HG02870 (cell line): ENCODE data around the gene UBE2C.
"Not testable (repeated sequence)": the region's sequence is repeated elsewhere in the genome, so short reads cannot be mapped to it uniquely, and the experiment has no call there.

Experiments
- ATAC-seq: cut with Tn5 transposase; IDR thresholded peaks from one replicate; pipeline ENCODE4 v1.9.1; 2021; ENCODE audit warnings: mild to moderate bottlenecking, moderate library complexity; ENCODE audit not compliant: unreplicated experiment

The UBE2C gene

DNA sequence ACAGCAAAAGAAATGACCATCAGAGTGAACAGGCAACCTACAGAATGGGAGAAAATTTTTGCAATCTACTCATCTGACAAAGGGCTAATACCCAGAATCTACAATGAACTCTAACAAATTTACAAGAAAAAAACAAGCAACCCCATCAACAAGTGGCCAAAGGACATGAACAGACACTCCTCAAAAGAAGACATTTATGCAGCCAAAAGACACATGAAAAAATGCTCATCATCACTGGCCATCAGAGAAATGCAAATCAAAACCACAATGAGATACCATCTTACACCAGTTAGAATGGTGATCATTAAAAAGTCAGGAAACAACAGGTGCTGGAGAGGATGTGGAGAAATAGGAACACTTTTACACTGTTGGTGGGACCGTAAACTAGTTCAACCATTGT lies 14.9 kb upstream of the UBE2C start:
- not testable (repeated sequence) for ATAC-seq

DNA sequence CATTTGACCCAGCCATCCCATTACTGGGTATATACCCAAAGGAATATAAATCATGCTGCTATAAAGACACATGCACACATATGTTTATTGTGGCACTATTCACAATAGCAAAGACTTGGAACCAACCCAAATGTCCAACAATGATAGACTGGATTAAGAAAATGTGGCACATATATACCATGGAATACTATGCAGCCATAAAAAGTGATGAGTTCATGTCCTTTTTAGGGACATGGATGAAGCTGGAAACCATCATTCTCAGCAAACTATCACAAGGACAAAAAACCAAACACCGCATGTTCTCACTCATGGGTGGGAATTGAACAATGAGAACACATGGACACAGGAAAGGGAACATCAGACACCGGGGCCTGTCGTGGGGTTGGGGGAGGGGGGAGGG lies 14.5 kb upstream of the UBE2C start:
- ATAC-seq: not testable (repeated sequence)

DNA sequence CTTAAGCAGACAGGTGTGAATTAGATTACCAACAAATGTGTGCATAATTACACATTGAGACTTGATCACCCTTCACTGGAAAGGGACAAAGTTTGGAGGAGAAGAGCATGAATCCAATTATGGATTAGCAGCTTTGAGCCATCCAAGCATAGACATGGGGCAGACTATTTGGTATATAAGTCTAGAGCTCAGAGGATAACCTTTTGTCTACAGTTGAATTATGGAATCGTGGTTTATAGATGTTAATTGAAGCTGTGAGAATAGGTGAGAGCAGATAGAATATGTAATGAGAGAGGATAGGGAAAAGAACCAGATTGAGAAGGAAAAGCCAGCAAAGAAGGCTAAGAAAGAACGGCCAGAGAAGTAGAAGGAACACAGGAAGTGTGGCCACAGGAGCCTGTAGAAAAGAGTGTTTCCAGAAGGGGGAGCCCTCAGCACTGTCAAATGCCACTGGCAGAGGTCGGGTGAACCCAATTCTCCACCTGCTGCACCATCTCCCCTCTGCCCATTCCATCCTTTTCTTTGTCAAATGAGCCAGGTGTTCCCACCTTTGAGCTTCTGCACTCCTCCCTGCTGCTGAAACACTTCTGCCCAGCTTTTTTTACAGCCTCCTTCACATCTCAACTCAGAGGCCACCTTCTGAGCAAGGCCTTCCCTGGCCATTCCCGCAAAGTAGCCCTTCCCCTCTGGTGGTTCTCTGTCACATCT lies 13.4 kb upstream of the UBE2C start:
- ATAC-seq: no peak

DNA sequence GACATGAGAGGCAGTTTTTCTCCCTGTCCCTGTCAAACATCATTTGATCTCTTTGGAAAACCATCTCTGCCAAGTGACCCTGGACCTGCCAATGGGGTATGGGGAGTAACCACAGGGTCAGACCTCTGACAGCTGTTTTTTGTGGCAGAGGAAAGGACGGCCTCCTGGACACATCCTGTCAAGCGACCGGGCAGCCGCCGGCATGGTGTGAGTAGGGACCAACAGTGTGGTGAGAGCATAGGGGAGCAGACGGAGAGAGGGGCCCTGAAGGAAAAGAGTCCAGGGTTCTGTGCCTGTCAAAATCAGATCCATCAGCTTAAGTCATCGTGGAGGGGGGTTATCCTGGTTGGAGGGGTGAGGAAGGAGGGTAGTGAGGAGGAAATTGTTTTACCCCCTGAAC lies 10.6 kb upstream of the UBE2C start:
- ATAC-seq: no peak

DNA sequence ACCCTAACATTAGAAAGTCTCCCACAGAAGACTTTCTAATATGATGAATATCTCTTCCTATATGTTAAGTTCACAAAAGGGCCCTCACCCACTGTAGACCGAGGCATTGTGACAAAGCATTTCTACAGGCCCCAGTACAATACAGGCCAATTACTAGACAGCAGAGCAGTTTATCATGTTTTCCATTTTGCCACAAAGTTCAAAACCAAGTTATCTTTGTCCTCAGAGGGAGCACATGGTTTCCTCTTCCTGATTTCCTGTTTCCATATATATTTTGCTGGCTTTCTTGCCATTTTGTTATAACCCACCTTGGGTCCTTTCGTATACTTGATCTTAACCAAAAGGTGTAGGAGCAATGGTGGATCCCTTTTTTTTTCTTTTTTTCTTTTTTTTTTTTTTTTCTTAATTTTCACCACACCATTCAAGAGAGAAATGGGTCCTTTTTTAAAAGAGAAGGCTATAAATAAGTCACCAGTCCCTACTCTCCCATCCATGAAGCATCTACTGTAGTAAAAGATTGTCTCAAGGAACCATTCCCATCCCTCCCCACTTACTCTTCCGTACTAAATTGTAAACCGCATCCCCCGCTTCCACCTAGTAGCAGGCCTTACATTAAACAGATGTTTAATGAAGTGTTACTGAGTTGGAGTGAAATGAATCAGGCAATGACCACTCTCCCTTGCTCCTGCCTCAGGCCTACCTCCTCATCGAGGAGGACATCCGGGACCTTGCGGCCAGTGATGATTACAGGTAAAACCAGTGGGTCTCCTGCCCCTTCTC lies 2.1 kb upstream of the UBE2C start:
- ATAC-seq: no peak

DNA sequence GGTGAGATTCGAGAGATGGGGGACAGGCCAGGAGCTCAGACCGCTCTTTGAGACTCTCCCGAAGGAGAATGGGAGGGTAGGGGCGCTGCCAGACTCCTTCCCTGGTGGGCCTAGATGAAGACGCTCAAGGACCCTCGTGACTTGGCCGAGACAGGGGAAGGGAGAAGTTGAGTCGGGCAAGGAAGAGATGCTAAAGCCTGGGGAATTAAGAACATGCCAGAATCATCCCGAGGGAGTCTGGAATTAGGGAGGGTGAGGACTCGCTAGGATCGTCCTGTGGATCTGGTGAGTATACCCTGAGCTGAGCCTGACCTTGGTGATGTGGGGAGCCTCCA lies 529 bp downstream of the UBE2C start:
- no peak for ATAC-seq

DNA sequence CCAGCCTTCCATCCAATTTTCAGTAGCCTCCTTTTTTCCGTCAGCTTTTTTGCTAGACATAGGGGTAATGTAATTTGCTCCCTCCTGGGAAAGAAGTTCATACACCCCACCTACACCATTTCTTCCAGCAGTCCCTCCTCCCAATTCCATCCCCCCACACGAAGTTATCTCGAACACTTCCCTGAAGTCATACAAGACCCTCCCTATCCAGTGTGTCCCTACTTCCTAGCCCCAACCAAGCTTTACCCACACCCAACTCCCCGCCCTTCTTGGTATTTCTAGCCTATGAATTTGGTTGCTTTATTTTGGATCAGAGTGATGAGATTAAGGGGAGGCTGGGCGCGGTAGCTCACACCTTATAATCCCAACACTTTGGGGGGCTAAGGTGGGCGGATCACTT lies 1.0 kb downstream of the UBE2C start:
- ATAC-seq: no peak

DNA sequence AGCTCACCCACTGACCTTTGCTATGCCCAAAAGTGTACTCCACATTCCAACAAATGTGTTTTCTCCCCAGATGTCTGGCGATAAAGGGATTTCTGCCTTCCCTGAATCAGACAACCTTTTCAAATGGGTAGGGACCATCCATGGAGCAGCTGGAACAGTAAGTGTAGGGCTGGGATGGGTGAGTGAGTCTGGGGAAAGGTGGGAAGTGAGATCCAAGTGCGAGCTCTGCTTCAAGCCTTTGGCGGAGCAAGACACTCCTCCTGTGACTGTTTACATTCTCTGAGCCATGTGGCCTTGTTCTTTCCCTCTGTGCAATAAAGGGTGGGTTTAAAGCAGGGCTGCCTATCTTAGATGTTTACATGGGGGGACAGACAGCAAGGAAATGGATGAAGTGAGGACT lies 1.9 kb downstream of the UBE2C start:
- no peak for ATAC-seq

DNA sequence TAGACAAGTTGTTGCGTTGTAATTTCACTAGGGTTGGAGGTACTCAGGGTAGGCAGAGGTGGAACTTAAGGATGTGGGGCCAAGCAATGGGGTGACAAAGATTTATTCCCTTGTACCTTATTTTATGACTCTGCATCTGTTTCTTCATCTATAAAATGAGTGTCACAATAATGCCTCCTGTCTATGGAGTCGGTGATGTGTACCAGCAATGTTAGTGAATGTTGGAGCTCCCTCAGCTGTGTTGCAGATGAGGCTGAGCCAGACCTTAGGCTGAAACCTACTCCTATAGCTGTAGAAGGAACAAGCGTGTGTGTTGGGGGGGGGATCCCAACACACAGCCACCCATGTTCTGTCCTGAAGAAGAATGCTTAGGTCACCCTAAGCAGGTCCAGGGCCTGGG lies 4.5 kb downstream of the UBE2C start:
- no peak for ATAC-seq

DNA sequence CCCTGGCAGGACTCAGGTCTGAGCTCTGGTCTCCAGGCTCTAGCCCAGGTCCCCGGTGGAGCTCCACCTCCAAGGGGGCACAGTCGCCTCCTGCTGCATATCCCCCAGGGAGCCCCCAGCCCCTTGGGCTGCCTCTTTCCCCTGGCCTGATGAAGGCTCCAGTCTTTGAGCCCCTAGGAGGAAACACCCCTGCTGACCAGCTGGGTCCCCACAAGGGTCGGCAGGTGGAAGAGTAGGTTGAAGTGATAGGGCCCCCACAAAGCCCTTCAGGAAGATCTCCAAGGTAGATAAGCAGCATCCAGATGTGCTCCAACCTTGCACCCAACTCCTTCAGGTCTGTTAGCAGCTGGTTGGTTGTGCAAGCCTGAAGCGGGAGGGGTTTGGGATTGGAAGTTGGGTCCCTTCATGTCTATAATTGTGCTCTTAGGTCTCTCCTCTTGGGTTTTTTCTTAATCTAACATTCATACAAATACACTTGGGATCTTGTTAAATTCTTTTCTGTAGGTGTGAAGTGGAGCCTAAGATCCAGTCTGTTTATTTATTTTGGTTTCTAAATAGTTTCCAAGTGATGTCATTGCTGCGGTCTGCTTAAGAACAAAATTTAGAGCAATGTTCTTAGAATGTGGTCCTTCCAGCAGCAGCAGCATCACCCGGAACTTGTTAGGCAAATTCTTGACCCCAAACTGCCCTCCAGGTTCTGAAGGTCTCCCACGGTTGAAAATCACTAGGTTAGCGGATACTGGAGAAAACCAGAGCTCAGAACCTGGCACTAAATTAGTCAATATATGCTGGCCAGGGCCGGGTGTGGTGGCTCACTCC lies 5.1 kb downstream of the UBE2C start:
- no peak for ATAC-seq

DNA sequence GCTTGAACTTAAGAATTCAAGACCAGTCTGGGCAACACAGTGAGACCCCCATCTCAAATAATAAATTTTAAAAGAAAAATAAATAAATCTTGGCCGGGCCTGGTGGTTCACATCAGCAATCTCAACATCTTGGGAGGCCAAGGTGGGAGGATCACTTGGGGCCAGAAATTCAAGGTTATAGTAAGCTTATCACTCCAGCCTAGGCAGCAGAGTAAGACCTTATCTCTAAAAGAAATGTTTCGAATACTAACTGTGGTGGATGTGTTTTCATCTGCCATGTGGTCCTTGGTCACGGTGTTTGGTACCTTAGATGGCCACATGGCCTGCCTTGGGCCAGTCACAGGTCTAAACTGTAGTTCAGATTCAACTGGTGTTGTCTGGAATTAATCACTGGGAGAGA lies 5.8 kb downstream of the UBE2C start:
- no peak for ATAC-seq

DNA sequence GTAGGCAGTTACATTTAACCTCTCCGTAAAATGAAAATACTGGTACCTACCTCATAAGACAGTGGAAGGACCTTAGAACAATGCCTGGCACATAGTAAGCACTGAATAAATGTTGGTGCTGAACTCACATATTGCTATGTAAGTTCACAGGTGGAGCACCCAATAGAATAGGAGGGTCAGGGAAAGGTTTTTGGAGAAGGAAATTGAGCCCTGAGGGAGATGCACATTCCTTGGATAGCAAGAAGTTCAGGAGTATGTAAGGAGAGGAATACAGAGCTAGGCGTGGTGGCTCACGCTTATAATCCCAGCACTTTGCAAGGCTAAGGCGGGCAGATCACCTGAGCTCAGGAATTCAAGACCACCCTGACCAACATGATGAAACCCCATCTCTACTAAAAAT lies 7.0 kb downstream of the UBE2C start:
- ATAC-seq: no peak

DNA sequence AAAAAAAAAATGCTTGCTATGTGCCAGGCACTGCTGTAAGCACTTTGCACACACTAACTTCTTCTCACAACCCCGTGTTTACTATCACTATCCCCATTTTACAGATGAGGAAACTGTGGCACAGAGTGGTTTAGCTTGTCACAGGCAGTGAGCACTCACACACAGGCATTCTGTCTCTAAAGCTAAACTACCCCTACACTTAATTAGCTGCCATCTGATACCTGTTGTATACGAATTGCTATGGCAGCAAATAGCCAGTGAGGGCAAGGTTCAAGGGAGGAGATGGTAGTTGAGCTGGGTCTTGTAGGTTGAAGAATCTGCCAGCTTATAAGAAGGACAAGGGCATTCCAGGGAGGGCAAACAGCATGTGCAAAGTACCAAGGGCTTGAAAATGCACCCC lies 9.5 kb downstream of the UBE2C start:
- ATAC-seq: no peak

DNA sequence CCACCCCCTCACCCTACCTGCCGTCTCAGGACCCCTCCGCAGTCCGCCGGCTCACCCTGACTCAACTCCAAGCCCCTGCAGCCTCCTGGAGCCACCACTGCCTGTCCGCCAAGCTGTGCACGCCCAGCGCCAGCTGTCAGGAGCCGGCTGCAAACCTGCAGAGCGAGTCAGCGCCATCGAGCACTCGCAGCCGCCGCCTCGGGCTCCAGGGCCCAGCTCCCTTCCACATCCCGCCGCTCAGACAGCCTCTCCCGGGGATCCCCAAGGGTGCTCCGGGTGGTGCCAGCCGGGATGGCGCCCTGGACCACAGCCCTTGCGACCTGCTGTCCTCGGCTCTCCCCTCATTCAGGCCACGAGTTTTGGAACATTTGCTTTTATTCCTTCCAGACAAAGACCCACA lies 10.4 kb downstream of the UBE2C start:
- no peak for ATAC-seq

DNA sequence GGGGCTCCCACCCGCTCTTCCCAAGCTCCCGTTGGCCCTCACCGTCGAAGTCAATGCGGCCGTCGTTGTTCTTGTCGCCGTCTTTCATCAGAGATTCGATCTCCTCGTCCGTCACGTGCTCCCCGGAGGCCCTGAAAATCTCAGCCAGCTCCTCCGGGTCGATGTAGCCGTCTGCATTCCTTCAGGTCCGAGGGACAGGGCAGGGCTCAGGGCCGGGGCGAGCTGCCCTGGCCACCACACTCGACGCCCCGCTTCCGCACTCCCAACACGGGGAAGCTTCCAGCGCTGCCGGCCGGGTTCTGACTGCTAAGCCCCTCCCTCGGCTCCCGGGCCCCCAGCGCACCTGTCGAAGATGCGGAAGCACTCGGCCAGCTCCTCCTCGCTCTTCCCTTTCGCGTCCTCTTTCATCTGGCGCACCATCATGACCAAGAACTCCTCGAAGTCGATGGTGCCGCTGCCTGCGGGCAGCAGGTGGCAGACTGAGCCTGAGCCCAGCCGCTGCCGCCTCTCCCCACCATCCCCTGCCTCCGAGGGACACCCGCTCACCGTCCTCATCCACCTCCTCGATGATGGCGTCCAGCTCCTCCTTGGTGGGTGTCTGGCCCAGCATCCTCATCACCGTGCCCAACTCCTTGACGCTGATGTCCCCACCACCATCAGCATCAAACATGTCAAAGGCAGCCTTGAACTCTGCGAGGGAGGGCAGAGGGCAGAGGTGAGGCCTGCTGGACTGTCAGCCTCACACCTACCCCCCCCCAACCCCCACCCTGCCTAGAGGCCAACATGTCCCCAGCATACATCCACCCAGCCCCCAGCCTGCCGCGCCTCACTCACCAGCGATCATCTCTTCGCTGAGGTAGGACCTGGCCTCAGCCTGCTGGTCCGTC lies 11.7 kb downstream of the UBE2C start:
- ATAC-seq: no peak

DNA sequence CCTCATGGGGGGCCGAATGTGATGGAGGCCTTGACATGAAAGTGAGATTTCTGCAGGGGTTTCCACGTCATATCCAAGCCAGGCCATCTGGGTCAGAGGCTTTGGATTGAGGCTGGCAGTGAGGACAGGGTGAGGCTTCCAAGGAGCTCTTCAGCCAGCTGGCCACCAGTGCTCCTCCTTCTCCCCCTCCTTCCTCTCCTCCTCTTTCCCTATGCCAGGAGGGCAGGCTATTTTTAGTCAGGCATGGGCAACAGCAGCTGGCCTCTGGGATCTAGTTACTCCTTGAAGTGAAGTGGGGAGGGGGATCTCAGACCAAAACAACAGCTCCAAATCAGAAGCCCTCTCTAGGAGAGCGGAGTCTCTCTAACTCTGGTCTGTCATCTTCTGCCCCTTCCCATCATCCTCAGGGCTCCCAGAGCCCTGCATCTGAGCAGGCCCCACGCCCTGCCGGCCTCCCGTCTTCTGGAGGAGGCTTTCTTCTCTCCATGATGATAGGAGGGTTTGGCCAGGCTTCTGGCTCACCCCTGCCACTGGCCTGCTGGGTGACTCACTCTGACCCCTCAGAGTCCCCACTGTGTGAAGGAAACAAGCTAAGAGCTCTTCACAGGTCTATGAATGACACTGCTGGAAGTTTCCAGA lies 14.1 kb downstream of the UBE2C start:
- no peak for ATAC-seq

DNA sequence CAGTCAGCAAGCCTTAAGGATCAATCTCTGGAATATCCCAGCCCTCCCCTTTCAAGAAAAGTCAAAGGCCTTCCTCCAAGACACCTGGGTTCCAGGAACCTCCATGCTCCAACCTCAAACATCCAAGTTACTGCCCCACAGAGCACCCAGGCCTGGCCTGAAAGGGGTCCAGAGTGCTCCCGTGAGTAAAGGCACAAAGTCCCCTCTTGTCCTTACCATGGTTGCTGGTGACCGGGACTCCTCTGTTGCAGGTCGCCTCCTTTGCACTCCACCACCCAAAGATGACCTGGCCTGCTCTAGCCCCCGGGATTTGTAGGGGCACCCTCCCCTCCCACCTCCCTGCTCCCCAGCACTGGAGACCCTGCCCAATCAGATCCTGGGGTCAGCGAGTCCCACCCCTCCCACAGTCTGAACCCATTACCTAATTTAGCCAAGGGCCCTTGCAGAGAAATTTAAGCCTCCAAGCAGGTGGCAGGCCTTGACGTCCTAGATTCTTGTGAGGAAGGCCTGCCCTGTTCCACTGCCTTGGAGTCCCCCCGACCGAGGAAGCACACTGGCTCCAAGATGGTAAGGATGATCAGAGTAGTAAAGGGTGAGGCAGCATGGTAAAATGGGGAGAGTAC lies 14.7 kb downstream of the UBE2C start, which contains the start of gene TNNC2:
Gene TNNC2 (minus strand): TSS at position 283 of the 623 bp plus-strand sequence. CDS start 64 bp downstream, at position 219.
- ATAC-seq: no peak

DNA sequence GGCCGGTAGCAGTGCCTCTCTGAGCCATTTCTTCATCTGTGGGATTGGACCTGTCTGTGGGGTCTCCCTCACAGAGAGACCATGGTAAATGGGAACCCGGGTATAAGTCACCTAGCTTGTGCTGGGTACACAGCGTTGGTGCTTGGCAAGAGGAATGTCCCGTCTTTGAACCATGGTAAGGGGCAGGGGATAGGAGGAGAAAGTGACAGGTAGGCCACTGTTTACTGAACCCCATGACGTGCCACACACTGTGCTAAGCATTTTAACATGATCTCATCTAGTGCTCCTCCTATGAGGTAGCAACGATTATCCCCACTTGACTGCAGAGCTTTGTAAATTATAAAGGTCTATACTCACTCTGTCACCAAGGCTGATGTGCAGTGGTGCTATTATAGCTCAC lies 15.3 kb downstream of the UBE2C start:
- no peak for ATAC-seq

DNA sequence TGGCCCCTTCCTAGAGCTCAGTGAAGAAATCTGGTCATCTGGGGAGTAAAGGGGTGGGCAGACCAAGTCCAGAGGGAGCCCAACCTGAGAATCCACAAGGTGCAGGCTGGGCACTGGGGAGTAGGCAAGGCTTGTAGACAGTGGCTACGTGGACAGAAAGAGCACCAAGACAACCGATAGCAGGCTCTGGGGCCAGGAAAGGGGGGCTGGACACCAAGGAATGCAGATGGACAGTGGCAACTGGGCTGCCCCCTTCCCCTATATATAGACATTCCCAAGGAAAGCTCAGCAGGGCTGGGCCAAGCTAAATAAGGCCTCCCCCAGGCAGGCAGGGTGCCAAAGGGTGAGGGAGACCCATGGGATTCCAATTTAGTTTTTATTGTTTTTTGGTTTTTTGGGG lies 16.1 kb downstream of the UBE2C start:
- no peak for ATAC-seq

DNA sequence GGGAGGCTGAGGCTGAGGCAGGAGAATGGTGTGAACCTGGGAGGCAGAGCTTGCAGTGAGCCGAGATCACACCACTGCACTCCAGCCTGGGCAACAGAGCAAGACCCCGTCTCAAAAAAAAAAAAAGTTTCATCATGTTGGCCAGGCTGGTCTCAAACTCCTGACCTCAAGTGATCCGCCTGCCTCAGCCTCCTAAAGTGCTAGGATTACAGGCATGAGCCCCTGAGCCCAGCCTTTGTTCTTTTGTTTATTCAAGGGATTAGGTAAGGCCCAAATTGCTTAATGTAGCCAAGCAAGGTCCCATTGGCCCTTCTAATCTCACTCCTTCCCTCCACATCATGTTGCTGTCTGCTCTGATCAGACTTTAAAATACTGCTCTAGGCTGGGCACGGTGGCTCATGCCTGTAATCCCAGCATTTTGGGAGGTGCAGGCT lies 17.2 kb downstream of the UBE2C start:
- ATAC-seq: not testable (repeated sequence)
